Measurements from ENCODE around the gene PTPRM. TPM values are rescaled to one million over a fixed set of nuclear protein-coding genes. Genes with fewer than 3 reads are reported as not detected.

Gene PTPRM
- total and polyA plus RNA-seq, 2 donors (not counting 3 experiments of a cell fraction or from before 2014, with no cell fraction given): 37.4 to 43.7 TPM

- no peaks in the 10 kb centered on the region for H3K79me2 ChIP-seq (ENCODE audit: control insufficient read depth, insufficient read depth, low read length)
- H3K36me3 ChIP-seq (ENCODE audit: control insufficient read depth in 2 of 2, extremely low read depth in 1 of 2, insufficient read depth in 2 of 2, low read length in 2 of 2): no peaks in the 10 kb centered on the region
- dilution Hi-C loops (cut with MboI; ENCODE audit: extremely low pct_ligation_motif_present, low sequenced_read_pairs) (no loop called here), intact Hi-C loops (cut with micrococcal nuclease) (loop anchor here (5.0 kb wide), 1 partner anchor 931 kb away; the partner anchor contains the start of gene RAB12)
- DNase-seq (ENCODE audit: low read depth, low spot score): no peak
- no peak overlapping the region for H3K9ac ChIP-seq (replicated peaks; ENCODE audit: extremely low read depth, insufficient read depth, low read length)
- no peaks in the 10 kb centered on the region for H3K27me3 ChIP-seq (ENCODE audit: control insufficient read depth in 2 of 2, insufficient read depth in 2 of 2, low read length in 2 of 2)
- TF ChIP-seq FOS (IDR thresholded peaks at IDR 0.05; ENCODE audit: borderline replicate concordance, insufficient read depth, low read length) (no peak), POLR2A (IDR thresholded peaks at IDR 0.05; ENCODE audit: low read depth, low read length) (no peak), GATA2 (IDR thresholded peaks at IDR 0.05; ENCODE audit: insufficient read depth, insufficient read length, low read depth, low read length) (no peak), POLR2AphosphoS5 (IDR thresholded peaks at IDR 0.05; ENCODE audit: insufficient read depth, low read depth, low read length) (no peak), EZH2 (IDR thresholded peaks at IDR 0.05; ENCODE audit: borderline replicate concordance, low read depth, low read length, severe bottlenecking) (no peak), MYC (IDR thresholded peaks at IDR 0.05; ENCODE audit: low read depth, low read length) (no peak), JUN (IDR thresholded peaks at IDR 0.05; ENCODE audit: borderline replicate concordance, insufficient read depth, insufficient read length, low read depth) (no peak), MAX (IDR thresholded peaks at IDR 0.05; ENCODE audit: insufficient read depth, insufficient read length) (no peak), CTCF (IDR thresholded peaks at IDR 0.05; ENCODE audit: extremely low read depth in 1 of 2, insufficient read depth in 1 of 2, low read depth in 1 of 2, low read length in 2 of 2) (no peak)
- H3K4me2 ChIP-seq (ENCODE audit: insufficient read depth, low read length): no peak overlapping the region
- no peaks in the 10 kb centered on the region for H3K9me3 ChIP-seq (replicated peaks; ENCODE audit: control insufficient read depth, insufficient read depth, low read length)
- POLR2A ChIA-PET: no interaction called here
- H2AFZ ChIP-seq (ENCODE audit: low read depth, low read length): no peak overlapping the region
- no peaks in the 10 kb centered on the region for H3K9me1 ChIP-seq (replicated peaks; ENCODE audit: control insufficient read depth, extremely low read depth, insufficient read depth, low read length)
- CTCF ChIA-PET: no interaction called here
- FAIRE-seq: no peak
- no TSS peak for BruUV-seq (replicated peaks)
- no peak overlapping the region for H3K4me3 ChIP-seq (replicated peaks in 1 of 3; ENCODE audit: insufficient read depth in 1 of 3, low read depth in 1 of 3, low read length in 3 of 3)
- peaks cover 7% of the 10 kb centered on the region for H3K4me1 ChIP-seq (ENCODE audit: control insufficient read depth, extremely low read depth, insufficient read depth, low read length)
- no peaks in the 10 kb centered on the region for H4K20me1 ChIP-seq (replicated peaks; ENCODE audit: control insufficient read depth, extremely low read depth, insufficient read depth, low read length)
- no peak overlapping the region for H3K27ac ChIP-seq (ENCODE audit: insufficient read depth, low read depth, low read length)
Measured at GRCh38 chr18:7676253-7676873, 109.2 kb downstream of the PTPRM start.

Data from endothelial cell of umbilical vein (primary cell).